ENCODE data around the gene TNNT1.

- TF ChIP-seq CTCF (IDR thresholded peaks at IDR 0.05; ENCODE audit: borderline replicate concordance, extremely low read depth, low read length, poor library complexity, severe bottlenecking) (no peak), EZH2 (IDR thresholded peaks at IDR 0.05; ENCODE audit: borderline replicate concordance, low read depth, low read length, severe bottlenecking) (no peak)
Measured at GRCh38 chr19:55175117-55175867, 26.3 kb upstream of the TNNT1 start.
